Measurements from ENCODE around the gene C1orf159. TPM values are rescaled to one million over a fixed set of nuclear protein-coding genes. Genes with fewer than 3 reads are reported as not detected.

Gene C1orf159
- total and polyA plus RNA-seq, 2 experiments from 2014 or later = 11.4 to 13.1 TPM

GRCh38 chr1:1033731-1034438, 82.0 kb downstream of the C1orf159 start:
- no peaks in the 10 kb centered on the region for H3K9me2 ChIP-seq (ENCODE audit: insufficient read depth)
- no peaks in the 10 kb centered on the region for H3K9me3 ChIP-seq (ENCODE audit: low read depth)
- no peaks in the 10 kb centered on the region for H4K20me1 ChIP-seq (ENCODE audit: insufficient read depth)
- no peaks in the 10 kb centered on the region for H3F3A ChIP-seq (ENCODE audit: insufficient read depth)
- no peaks in the 10 kb centered on the region for H3K36me3 ChIP-seq (ENCODE audit: low read depth)
- TF ChIP-seq EZH2phosphoT487 (IDR thresholded peaks at IDR 0.05; ENCODE audit: insufficient read depth, low read depth) (0 out of 2 replicates have a peak, but pooled peaks have one; percentile 68), EZH2 (IDR thresholded peaks at IDR 0.05; ENCODE audit: insufficient read depth, poor library complexity, severe bottlenecking) (peak; percentile 79)
- no peak overlapping the region for H3K9ac ChIP-seq
- H2AFZ ChIP-seq = no peak overlapping the region
- 1 to 2% methylated on average over 18 to 70 of the region's 71 CpGs for WGBS, 2 experiments (ENCODE audit: low coverage in 1 of 2, low lambda C conversion rate in 2 of 2, missing lambda C conversion rate in 2 of 2)
- no peak for DNase-seq
- in situ Hi-C loops (cut with MboI) = no loop called here
- H3K4me1 ChIP-seq (ENCODE audit: insufficient read depth) = no peaks in the 10 kb centered on the region
- peaks cover 8% of the 10 kb centered on the region for H3K27me3 ChIP-seq (replicated peaks; ENCODE audit: insufficient read depth)
- H3K4me2 ChIP-seq (ENCODE audit: unreplicated experiment) = no peak overlapping the region
- H3K27ac ChIP-seq = no peak overlapping the region
- H3K4me3 ChIP-seq = 0 out of 2 replicates have a peak overlapping the region, but pooled peaks have one; percentile 29
- no peaks in the 10 kb centered on the region for H3K79me2 ChIP-seq (ENCODE audit: insufficient read depth)

- Histone ChIP-seq H3K4me3 (peak overlapping the region; percentile 64), H3K27ac (no peak overlapping the region), H3K27me3 (replicated peaks; ENCODE audit: insufficient read depth) (peaks cover 8% of the 10 kb centered on the region), H2AFZ (no peak overlapping the region), H3K4me1 (ENCODE audit: insufficient read depth) (no peaks in the 10 kb centered on the region), H3K4me2 (ENCODE audit: unreplicated experiment) (peak overlapping the region; percentile 71), H3K9ac (peak overlapping the region; percentile 33; the same call in 1 of the 2 replicates), H3F3A (ENCODE audit: insufficient read depth) (no peaks in the 10 kb centered on the region), H4K20me1 (ENCODE audit: insufficient read depth) (no peaks in the 10 kb centered on the region), H3K9me3 (ENCODE audit: low read depth) (no peaks in the 10 kb centered on the region), H3K79me2 (ENCODE audit: insufficient read depth) (no peaks in the 10 kb centered on the region), H3K36me3 (ENCODE audit: low read depth) (no peaks in the 10 kb centered on the region), H3K9me2 (ENCODE audit: insufficient read depth) (no peaks in the 10 kb centered on the region)
- TF ChIP-seq EZH2 (IDR thresholded peaks at IDR 0.05; ENCODE audit: insufficient read depth, poor library complexity, severe bottlenecking) (peak; percentile 70), EZH2phosphoT487 (IDR thresholded peaks at IDR 0.05; ENCODE audit: insufficient read depth, low read depth) (no peak)
- DNase-seq = peak; percentile 82
- WGBS, 2 experiments (ENCODE audit: low coverage in 1 of 2, low lambda C conversion rate in 2 of 2, missing lambda C conversion rate in 2 of 2) = 0 to 2% methylated on average over 15 to 67 of the region's 73 CpGs
- in situ Hi-C loops (cut with MboI) = no loop called here
Observed at GRCh38 chr1:1033009-1033587, 82.8 kb downstream of the C1orf159 start.

- Histone ChIP-seq H3K4me2 (ENCODE audit: unreplicated experiment) (no peak overlapping the region), H3K27ac (no peak overlapping the region)
- in situ Hi-C loops (cut with MboI) = no loop called here
Observed at GRCh38 chr1:1032424-1032823, 83.5 kb downstream of the C1orf159 start.

More at GRCh38 chr1:1032424-1032823, 83.5 kb downstream of the C1orf159 start:
- H3F3A ChIP-seq (ENCODE audit: insufficient read depth) = no peaks in the 10 kb centered on the region
- DNase-seq = no peak
- H3K36me3 ChIP-seq (ENCODE audit: low read depth) = no peaks in the 10 kb centered on the region
- peaks cover 8% of the 10 kb centered on the region for H3K27me3 ChIP-seq (replicated peaks; ENCODE audit: insufficient read depth)
- no peaks in the 10 kb centered on the region for H3K9me2 ChIP-seq (ENCODE audit: insufficient read depth)
- WGBS, 2 experiments (ENCODE audit: low coverage in 1 of 2, low lambda C conversion rate in 2 of 2, missing lambda C conversion rate in 2 of 2) = 19% methylated on average over 16 of the region's 16 CpGs
- H3K4me3 ChIP-seq = no peak overlapping the region; the same call in 1 of the 2 replicates
- no peaks in the 10 kb centered on the region for H3K9me3 ChIP-seq (ENCODE audit: low read depth)
- H3K79me2 ChIP-seq (ENCODE audit: insufficient read depth) = no peaks in the 10 kb centered on the region
- no peaks in the 10 kb centered on the region for H3K4me1 ChIP-seq (ENCODE audit: insufficient read depth)
- no peaks in the 10 kb centered on the region for H4K20me1 ChIP-seq (ENCODE audit: insufficient read depth)
- H3K9ac ChIP-seq = no peak overlapping the region
- H2AFZ ChIP-seq = no peak overlapping the region
- TF ChIP-seq EZH2phosphoT487 (IDR thresholded peaks at IDR 0.05; ENCODE audit: insufficient read depth, low read depth) (no peak), EZH2 (IDR thresholded peaks at IDR 0.05; ENCODE audit: insufficient read depth, poor library complexity, severe bottlenecking) (no peak)

Other genes starting within 250 kb of the C1orf159 start
- gene SAMD11, start 192.2 kb downstream of the C1orf159 start, total RNA-seq (2014; rRNA removed; shearing (Covaris generic)) = 40.9 and 68.3 TPM in 2 replicates
- gene SAMD11, start 192.2 kb downstream of the C1orf159 start, polyA plus RNA-seq (2016; fragmentation: Nextera tagmentation; extraction: Ambion mirVana) = 8.0 and 8.2 TPM in 2 replicates
- 66.4 and 67.3 TPM in 2 replicates for gene NOC2L, start 156.8 kb downstream of the C1orf159 start, total RNA-seq (2014; rRNA removed; shearing (Covaris generic))
- gene NOC2L, start 156.8 kb downstream of the C1orf159 start, polyA plus RNA-seq (2016; fragmentation: Nextera tagmentation; extraction: Ambion mirVana) = 64.0 and 65.0 TPM in 2 replicates
- 19.2 and 23.3 TPM in 2 replicates for gene KLHL17, start 155.5 kb downstream of the C1orf159 start, total RNA-seq (2014; rRNA removed; shearing (Covaris generic))
- 4.7 and 5.5 TPM in 2 replicates for gene KLHL17, start 155.5 kb downstream of the C1orf159 start, polyA plus RNA-seq (2016; fragmentation: Nextera tagmentation; extraction: Ambion mirVana)
- 1.4 and 2.1 TPM in 2 replicates for gene PLEKHN1, start 149.6 kb downstream of the C1orf159 start, total RNA-seq (2014; rRNA removed; shearing (Covaris generic))
- gene PLEKHN1, start 149.6 kb downstream of the C1orf159 start, polyA plus RNA-seq (2016; fragmentation: Nextera tagmentation; extraction: Ambion mirVana) = 1.7 and 2.5 TPM in 2 replicates
- not detected in 2 replicates for gene PERM1, start 134.0 kb downstream of the C1orf159 start, total RNA-seq (2014; rRNA removed; shearing (Covaris generic))
- gene PERM1, start 134.0 kb downstream of the C1orf159 start, polyA plus RNA-seq (2016; fragmentation: Nextera tagmentation; extraction: Ambion mirVana) = 0.45 and 0.61 TPM in 2 replicates
- gene HES4, start 116.0 kb downstream of the C1orf159 start, total RNA-seq (2014; rRNA removed; shearing (Covaris generic)) = 3.1 and 7.6 TPM in 2 replicates
- 3.7 and 4.1 TPM in 2 replicates for gene HES4, start 116.0 kb downstream of the C1orf159 start, polyA plus RNA-seq (2016; fragmentation: Nextera tagmentation; extraction: Ambion mirVana)
- gene ISG15, start 102.6 kb downstream of the C1orf159 start, total RNA-seq (2014; rRNA removed; shearing (Covaris generic)) = 41.2 and 49.1 TPM in 2 replicates
- gene ISG15, start 102.6 kb downstream of the C1orf159 start, polyA plus RNA-seq (2016; fragmentation: Nextera tagmentation; extraction: Ambion mirVana) = 77.0 and 85.7 TPM in 2 replicates
- gene AGRN, start 96.0 kb downstream of the C1orf159 start, total RNA-seq (2014; rRNA removed; shearing (Covaris generic)) = 43.2 and 55.1 TPM in 2 replicates
- gene AGRN, start 96.0 kb downstream of the C1orf159 start, polyA plus RNA-seq (2016; fragmentation: Nextera tagmentation; extraction: Ambion mirVana) = 1.4 and 1.8 TPM in 2 replicates
- gene RNF223, start 41.8 kb downstream of the C1orf159 start, total RNA-seq (2014; rRNA removed; shearing (Covaris generic)) = not detected in 2 replicates
- not detected in 2 replicates for gene RNF223, start 41.8 kb downstream of the C1orf159 start, polyA plus RNA-seq (2016; fragmentation: Nextera tagmentation; extraction: Ambion mirVana)
- gene TTLL10, start 57.8 kb upstream of the C1orf159 start, total RNA-seq (2014; rRNA removed; shearing (Covaris generic)) = not detected in 2 replicates
- gene TTLL10, start 57.8 kb upstream of the C1orf159 start, polyA plus RNA-seq (2016; fragmentation: Nextera tagmentation; extraction: Ambion mirVana) = not detected in 2 replicates
- not detected in 2 replicates for gene TNFRSF18, start 90.5 kb upstream of the C1orf159 start, total RNA-seq (2014; rRNA removed; shearing (Covaris generic))
- 0.18 TPM in 1 of 2 replicates, not detected in the other for gene TNFRSF18, start 90.5 kb upstream of the C1orf159 start, polyA plus RNA-seq (2016; fragmentation: Nextera tagmentation; extraction: Ambion mirVana)
- not detected in 2 replicates for gene TNFRSF4, start 98.1 kb upstream of the C1orf159 start, total RNA-seq (2014; rRNA removed; shearing (Covaris generic))
- gene TNFRSF4, start 98.1 kb upstream of the C1orf159 start, polyA plus RNA-seq (2016; fragmentation: Nextera tagmentation; extraction: Ambion mirVana) = not detected in 2 replicates
- 214 and 216 TPM in 2 replicates for gene SDF4, start 115.9 kb upstream of the C1orf159 start, total RNA-seq (2014; rRNA removed; shearing (Covaris generic))
- gene SDF4, start 115.9 kb upstream of the C1orf159 start, polyA plus RNA-seq (2016; fragmentation: Nextera tagmentation; extraction: Ambion mirVana) = 261 and 269 TPM in 2 replicates
- gene B3GALT6, start 116.1 kb upstream of the C1orf159 start, total RNA-seq (2014; rRNA removed; shearing (Covaris generic)) = 50.3 and 52.5 TPM in 2 replicates
- 6.5 and 8.3 TPM in 2 replicates for gene B3GALT6, start 116.1 kb upstream of the C1orf159 start, polyA plus RNA-seq (2016; fragmentation: Nextera tagmentation; extraction: Ambion mirVana)
- gene C1QTNF12, start 130.6 kb upstream of the C1orf159 start, total RNA-seq (2014; rRNA removed; shearing (Covaris generic)) = 0.38 and 3.1 TPM in 2 replicates
- 2.0 and 2.1 TPM in 2 replicates for gene C1QTNF12, start 130.6 kb upstream of the C1orf159 start, polyA plus RNA-seq (2016; fragmentation: Nextera tagmentation; extraction: Ambion mirVana)
- gene UBE2J2, start 157.8 kb upstream of the C1orf159 start, total RNA-seq (2014; rRNA removed; shearing (Covaris generic)) = 49.7 and 51.0 TPM in 2 replicates
- gene UBE2J2, start 157.8 kb upstream of the C1orf159 start, polyA plus RNA-seq (2016; fragmentation: Nextera tagmentation; extraction: Ambion mirVana) = 63.5 and 68.0 TPM in 2 replicates
- gene SCNN1D, start 164.3 kb upstream of the C1orf159 start, total RNA-seq (2014; rRNA removed; shearing (Covaris generic)) = 0.76 and 2.5 TPM in 2 replicates
- gene SCNN1D, start 164.3 kb upstream of the C1orf159 start, polyA plus RNA-seq (2016; fragmentation: Nextera tagmentation; extraction: Ambion mirVana) = 0.46 and 0.55 TPM in 2 replicates
- 58.6 and 68.0 TPM in 2 replicates for gene ACAP3, start 191.8 kb upstream of the C1orf159 start, total RNA-seq (2014; rRNA removed; shearing (Covaris generic))
- gene ACAP3, start 191.8 kb upstream of the C1orf159 start, polyA plus RNA-seq (2016; fragmentation: Nextera tagmentation; extraction: Ambion mirVana) = 11.6 and 11.8 TPM in 2 replicates
- gene PUSL1, start 192.5 kb upstream of the C1orf159 start, total RNA-seq (2014; rRNA removed; shearing (Covaris generic)) = 36.2 and 46.5 TPM in 2 replicates
- 28.3 and 30.9 TPM in 2 replicates for gene PUSL1, start 192.5 kb upstream of the C1orf159 start, polyA plus RNA-seq (2016; fragmentation: Nextera tagmentation; extraction: Ambion mirVana)
- gene INTS11, start 208.6 kb upstream of the C1orf159 start, total RNA-seq (2014; rRNA removed; shearing (Covaris generic)) = 80.1 and 90.0 TPM in 2 replicates
- 70.2 and 72.8 TPM in 2 replicates for gene INTS11, start 208.6 kb upstream of the C1orf159 start, polyA plus RNA-seq (2016; fragmentation: Nextera tagmentation; extraction: Ambion mirVana)
- 30.5 and 39.0 TPM in 2 replicates for gene CPTP, start 208.7 kb upstream of the C1orf159 start, total RNA-seq (2014; rRNA removed; shearing (Covaris generic))
- gene CPTP, start 208.7 kb upstream of the C1orf159 start, polyA plus RNA-seq (2016; fragmentation: Nextera tagmentation; extraction: Ambion mirVana) = 28.0 and 33.2 TPM in 2 replicates
- gene TAS1R3, start 215.2 kb upstream of the C1orf159 start, total RNA-seq (2014; rRNA removed; shearing (Covaris generic)) = 0.54 TPM in 1 of 2 replicates, not detected in the other
- 0.24 TPM in 1 of 2 replicates, not detected in the other for gene TAS1R3, start 215.2 kb upstream of the C1orf159 start, polyA plus RNA-seq (2016; fragmentation: Nextera tagmentation; extraction: Ambion mirVana)
- 113 and 119 TPM in 2 replicates for gene DVL1, start 233.3 kb upstream of the C1orf159 start, total RNA-seq (2014; rRNA removed; shearing (Covaris generic))
- 8.6 and 9.9 TPM in 2 replicates for gene DVL1, start 233.3 kb upstream of the C1orf159 start, polyA plus RNA-seq (2016; fragmentation: Nextera tagmentation; extraction: Ambion mirVana)
- gene MXRA8, start 242.5 kb upstream of the C1orf159 start, total RNA-seq (2014; rRNA removed; shearing (Covaris generic)) = 1,040 and 1,228 TPM in 2 replicates
- 584 and 609 TPM in 2 replicates for gene MXRA8, start 242.5 kb upstream of the C1orf159 start, polyA plus RNA-seq (2016; fragmentation: Nextera tagmentation; extraction: Ambion mirVana)